ENCODE data around the gene UQCRH. TPM values are rescaled to one million over a fixed set of nuclear protein-coding genes. Genes with fewer than 3 reads are reported as not detected.
"Not testable (repeated sequence)": the region's sequence is repeated elsewhere in the genome, so short reads cannot be mapped to it uniquely, and the experiment has no call there.

UQCRH gene
- polyA plus RNA-seq, 1 donor = 377 TPM

GRCh38 chr1:46289134-46289494 lies 14.4 kb upstream of the UQCRH start:
- no peak for DNase-seq

DNA sequence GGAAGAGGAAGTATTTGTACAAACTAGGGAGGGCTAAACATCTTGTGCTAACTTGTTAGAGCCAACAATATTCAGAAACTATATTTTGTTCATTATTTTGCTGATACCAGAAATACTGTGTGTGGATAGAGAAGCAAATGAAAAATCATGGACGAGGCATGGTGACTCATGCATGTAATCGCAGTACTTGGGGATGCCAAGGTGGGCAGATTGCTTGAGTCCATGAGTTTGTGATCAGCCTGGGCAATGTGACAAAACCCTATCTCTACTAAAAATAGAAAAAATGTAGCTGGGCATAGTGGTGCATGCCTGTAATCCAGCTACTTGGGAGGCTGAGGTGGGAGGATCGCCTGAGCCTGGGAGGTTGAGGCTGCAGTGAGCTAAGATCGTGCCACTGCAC lies 13.5 kb upstream of the UQCRH start:
- DNase-seq = no peak

- no peak for DNase-seq
Measured at GRCh38 chr1:46295306-46295705, 8.2 kb upstream of the UQCRH start.

- no peak for DNase-seq
Measured at GRCh38 chr1:46298387-46298786, 5.1 kb upstream of the UQCRH start.

DNA sequence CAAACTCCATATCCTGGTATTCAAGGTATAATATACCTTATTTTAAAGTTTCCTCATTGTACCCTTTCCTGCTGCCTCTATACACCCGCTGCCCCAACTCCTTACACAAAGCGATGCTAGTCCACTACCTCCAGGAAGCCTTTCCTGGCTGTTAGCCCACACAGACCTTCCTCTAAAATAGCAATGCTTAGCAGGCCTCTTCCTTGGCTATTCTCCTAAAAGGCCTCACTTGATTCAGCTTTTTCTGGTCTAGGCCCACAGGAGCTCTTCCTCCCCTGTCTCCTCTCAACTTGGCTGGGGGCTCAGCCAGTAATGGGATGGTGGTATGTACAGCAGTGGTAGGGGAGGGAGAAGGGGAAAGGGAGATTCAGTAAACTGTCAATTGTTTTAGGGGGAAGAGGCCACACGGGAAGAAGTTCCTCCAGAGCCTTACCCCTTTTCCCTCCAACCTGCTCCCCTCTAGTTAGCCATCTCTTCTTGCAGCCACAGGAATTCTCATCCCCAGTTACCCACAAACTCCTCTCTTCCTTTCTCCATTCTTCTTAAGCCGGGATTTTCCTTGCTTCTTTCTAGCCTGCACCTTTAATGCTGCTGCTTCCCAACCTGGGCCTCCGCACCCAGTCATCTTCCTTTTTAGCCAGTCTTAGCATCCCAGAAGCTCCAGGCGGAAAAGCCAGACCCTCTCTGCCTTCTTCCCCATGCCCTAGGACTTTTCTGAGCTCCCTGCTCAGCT lies 2.7 kb upstream of the UQCRH start:
- DNase-seq = no peak

DNA sequence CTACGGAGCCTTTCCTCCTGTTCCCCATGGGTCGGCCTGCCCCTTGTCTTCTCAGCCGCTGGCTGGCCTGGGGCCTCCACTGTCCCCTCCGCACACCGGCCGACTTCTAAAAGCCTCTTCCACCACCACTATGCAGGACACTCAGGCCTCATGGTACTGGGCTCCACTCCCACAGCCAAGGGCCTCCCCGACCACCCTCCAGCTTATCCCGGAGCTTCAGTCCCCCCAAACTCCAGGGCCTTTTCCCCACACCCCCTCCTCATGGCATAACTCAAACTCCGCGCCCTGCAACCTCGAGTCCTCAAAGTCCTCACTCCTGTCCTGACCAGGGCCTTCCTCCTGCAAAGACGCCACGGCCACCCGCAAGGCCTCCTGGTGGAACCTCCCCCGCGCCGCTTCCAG lies 2.1 kb upstream of the UQCRH start:
- no peak for DNase-seq

DNA sequence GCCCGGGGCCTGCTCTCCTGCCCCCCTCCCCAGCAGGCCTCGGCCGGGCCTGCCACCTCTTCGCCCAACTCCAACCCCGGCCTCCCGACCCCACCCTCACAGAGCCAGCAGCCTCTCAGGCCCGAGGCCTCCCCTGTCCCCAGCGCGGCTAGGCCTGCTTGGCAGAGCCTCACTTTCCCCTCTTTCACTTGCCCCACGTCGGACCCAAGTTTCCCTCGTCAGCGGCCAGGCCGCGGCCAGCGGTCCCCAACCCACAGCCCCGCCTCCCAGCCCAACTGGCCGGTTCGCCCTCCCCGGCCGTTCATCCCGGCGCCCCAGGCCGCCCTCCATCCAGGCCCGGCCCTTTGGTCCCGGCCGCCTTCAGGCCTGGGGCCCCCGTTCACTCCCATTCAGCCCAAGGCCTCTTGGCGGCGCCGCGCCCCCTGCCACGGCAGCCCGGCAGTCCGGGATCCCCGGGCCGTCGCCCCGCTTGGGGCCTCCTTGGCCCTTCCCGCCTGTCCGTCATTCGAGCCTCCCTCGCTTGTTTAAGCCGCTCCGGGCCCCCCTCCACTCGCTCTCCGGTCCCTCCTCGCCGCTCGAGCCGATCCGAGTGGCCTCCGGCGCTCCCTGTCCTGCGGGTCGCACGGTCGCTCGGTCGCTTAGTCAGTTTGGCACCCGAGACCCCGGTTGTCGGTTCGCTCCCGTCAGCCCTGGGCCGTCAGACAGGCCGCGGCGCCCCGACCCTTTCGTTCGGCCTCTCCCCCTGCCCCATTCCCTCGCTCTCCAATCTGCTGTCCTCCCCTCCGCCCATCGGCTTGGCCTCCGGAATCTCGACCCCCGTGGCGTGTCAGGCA lies 1.5 kb upstream of the UQCRH start:
- peak; percentile 60 for DNase-seq

- no peak for DNase-seq
Measured at GRCh38 chr1:46302641-46303037, 859 bp upstream of the UQCRH start.

- DNase-seq = no peak
Measured at GRCh38 chr1:46303872-46304326, 401 bp downstream of the UQCRH start.

GRCh38 chr1:46306159-46306530 lies 2.6 kb downstream of the UQCRH start:
- no peak for DNase-seq

GRCh38 chr1:46309401-46310159 lies 6.1 kb downstream of the UQCRH start:
- DNase-seq = no peak

GRCh38 chr1:46310321-46310720 lies 6.8 kb downstream of the UQCRH start:
- DNase-seq = no peak

- no peak for DNase-seq
Measured at GRCh38 chr1:46315669-46316403, 12.3 kb downstream of the UQCRH start.

DNA sequence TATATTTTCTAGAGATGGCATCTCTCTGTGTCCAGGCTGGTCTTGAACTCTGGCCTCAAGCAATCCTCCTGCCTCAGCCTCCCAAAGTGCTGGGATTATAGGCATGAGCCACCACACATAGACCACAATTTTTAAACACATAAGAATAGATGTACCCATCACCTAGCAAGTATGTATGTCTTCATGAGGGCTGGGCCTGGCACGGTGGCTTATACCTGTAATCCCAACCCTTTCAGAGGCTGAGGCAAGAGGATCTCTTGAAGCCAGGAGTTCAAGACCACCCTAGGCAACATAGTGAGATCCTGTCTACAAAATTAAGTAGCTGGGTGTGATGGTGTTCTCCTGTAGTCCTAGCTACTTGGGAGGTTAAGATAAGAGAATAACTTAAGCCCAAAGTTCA lies 13.8 kb downstream of the UQCRH start:
- DNase-seq = no peak

DNA sequence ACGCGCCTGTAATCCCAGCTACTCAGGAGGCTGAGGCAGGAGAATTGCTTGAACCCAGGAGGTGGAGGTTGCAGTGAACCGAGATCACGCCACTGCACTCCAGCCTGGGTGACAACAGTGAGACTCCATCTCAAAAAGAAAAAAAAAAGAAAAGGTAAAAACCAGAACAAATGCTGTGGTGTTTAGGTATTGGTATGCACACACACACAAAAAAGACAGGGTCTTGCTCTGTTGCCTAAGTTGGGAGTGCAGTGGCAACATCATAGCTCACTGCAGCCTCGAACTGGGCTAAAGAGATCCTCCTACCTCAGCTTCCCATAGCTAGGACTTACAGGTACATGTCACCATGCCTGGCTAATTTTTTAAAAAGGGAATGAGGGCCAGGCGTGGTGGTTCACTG lies 15.8 kb downstream of the UQCRH start:
- not testable (repeated sequence) for DNase-seq

DNA sequence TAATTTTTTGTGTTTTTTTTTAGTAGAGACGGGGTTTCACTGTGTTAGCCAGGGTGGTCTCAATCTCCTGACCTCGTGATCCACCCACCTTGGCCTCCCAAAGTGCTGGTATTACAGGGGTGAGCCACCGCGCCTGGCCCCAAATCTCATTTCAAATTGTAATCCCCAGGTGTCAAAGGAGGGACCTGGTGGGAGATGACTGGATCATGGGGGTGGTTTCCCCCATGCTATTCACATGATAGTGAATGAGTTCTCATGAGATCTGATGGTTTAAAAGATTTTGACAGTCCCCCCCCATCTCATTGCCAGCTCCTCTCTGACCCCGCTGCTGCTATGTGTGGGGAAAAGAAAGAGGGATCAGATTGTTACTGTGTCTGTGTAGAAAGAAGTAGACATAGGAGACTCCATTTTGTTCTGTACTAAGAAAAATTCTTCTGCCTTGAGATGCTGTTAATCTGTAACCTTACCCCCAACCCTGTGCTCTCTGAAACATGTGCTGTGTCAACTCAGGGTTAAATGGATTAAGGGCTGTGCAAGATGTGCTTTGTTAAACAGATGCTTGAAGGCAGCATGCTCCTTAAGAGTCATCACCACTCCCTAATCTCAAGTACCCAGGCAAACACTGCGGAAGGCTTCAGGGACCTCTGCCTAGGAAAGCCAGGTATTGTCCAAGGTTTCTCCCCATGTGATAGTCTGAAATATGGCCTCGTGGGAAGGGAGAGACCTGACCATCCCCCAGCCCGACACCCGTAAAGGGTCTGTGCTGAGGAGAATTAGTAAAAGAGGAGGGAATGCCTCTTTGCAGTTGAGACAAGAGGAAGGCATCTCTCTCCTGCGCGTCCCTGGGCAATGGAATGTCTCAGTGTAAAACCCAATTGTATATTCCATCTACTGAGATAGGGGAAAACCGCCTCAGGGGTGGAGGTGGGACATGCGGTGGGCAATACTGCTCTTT lies 16.7 kb downstream of the UQCRH start:
- not testable (repeated sequence) for DNase-seq

- DNase-seq = not testable (repeated sequence)
Measured at GRCh38 chr1:46322191-46322590, 18.7 kb downstream of the UQCRH start.

GRCh38 chr1:46325285-46326076 lies 22.0 kb downstream of the UQCRH start:
- DNase-seq = not testable (repeated sequence)

DNA sequence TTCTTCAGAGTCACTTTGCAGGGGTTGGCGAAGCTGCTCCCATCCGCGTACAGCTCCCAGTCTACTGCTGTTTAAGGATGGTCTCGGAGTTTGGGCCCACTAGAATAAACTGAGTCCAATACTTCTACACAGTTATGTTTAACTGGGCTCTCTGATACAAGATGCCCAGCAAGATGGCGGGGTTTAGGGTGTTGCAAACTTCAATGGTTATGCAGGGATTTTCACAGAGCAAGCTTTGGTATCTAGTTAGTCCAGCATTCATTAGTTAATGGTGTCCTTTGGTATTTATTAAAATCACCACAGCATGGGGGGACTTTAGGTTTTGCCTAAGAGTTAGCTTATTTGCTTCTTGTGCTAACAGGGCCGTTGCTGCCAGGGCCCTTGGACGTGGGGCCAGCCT lies 24.7 kb downstream of the UQCRH start:
- not testable (repeated sequence) for DNase-seq

- not testable (repeated sequence) for DNase-seq
Measured at GRCh38 chr1:46329807-46330206, 26.3 kb downstream of the UQCRH start.

All from left kidney (tissue), 2 donors.